ENCODE data around the gene CCDC157.
A peak's percentile ranks its signal among the peaks of the same experiment; 100 is the strongest.
"Not testable (repeated sequence)": the region's sequence is repeated elsewhere in the genome, so short reads cannot be mapped to it uniquely, and the experiment has no call there.

CCDC157 gene

GRCh38 chr22:30392661-30393321 is 36.0 kb downstream of the CCDC157 start:
- no peak for DNase-seq

GRCh38 chr22:30393322-30393680 is 36.5 kb downstream of the CCDC157 start:
- DNase-seq = no peak

GRCh38 chr22:30393885-30394284 is 37.1 kb downstream of the CCDC157 start:
- DNase-seq = no peak

DNA sequence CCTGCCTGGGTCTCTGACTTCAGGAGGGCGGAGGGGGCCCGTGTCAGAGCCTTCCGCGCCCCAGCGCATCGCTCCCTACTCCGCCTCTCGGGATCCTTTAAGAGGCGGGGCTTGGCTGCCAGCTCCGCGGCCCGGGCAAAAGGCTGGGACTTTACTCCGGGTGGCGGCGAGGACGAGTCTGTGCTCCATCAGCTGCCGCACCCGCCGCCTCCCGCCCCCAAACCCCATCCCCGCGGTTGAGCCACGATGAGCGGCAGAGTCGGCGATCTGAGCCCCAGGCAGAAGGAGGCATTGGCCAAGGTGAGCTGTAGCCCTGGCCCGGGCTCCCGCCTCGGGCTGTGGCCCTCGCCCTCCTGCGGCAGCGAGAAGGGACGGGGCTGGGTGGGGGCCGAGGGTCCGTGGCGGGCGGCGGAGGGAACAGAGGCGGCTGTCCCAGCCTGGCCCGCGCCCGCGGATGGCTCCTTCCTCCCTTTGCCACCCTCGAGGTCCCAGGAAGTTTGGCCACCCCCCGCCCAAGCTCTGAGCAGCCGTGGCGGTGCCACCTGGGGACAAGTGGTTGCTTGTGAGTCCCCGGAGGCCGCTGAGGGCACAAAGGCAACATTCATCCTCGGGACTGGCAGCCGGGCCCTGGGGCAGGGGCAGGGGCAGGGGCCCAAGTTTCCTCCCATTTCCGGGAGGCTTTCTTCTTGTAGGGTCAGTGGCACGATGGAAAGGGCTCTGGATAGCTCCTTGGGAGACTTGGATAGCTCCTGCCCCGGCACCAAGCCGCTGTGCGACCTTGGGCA is 40.3 kb downstream of the CCDC157 start, which contains the start of gene SEC14L2:
TSS of gene SEC14L2 (plus strand) at position 148 of the 785 bp plus-strand sequence. CDS start at position 247, 99 bp downstream.
- peak in 2 of 4 experiments; percentile 9 to 11 for DNase-seq

DNA sequence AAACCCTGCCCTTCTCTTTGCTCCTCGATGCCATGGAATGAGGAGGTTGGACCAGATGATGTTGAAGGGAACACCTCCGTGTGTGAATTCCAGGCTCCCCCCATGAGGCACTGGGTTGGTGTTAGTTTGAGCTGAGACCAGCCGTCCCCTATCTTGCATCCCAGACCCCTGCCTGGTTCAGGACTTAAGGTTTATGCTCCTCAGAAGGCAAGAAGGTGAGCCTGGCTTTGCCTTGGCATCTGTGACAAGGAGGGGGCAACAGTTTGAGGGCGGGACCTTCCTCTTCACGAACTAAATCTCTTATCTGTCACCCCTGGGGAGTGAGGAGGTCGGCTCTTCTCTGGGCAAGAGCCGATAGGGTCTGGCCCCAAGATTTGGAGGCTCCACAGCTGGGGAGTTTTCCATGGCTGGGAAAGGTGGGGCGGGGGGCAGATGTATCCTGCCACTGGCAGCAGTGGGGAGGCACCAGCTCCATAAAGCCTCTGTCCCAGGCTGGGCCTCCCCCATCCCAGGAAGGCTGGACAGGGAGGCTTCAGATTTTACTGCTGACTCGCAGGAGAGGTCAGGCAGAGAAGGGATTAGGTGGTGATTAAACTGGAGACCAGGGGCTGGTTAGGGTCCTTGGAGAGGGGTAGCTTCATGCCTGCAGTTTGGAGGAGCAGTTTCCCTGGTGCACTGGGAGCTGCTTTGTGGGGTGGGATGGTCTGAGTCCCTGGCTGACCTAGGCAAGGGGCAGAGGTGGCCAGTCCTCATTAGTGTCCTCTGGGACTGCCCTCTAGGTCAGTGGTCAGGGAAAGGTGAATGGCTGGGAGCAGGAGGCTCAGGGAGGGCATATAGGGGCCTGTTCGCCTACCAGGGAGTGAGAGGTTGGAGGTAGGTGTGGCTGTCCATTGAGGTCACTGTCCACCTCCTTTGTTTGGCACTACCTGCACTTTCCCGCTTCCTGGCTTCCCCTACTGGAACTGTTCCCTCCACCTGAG is 41.1 kb downstream of the CCDC157 start:
- DNase-seq = no peak

DNA sequence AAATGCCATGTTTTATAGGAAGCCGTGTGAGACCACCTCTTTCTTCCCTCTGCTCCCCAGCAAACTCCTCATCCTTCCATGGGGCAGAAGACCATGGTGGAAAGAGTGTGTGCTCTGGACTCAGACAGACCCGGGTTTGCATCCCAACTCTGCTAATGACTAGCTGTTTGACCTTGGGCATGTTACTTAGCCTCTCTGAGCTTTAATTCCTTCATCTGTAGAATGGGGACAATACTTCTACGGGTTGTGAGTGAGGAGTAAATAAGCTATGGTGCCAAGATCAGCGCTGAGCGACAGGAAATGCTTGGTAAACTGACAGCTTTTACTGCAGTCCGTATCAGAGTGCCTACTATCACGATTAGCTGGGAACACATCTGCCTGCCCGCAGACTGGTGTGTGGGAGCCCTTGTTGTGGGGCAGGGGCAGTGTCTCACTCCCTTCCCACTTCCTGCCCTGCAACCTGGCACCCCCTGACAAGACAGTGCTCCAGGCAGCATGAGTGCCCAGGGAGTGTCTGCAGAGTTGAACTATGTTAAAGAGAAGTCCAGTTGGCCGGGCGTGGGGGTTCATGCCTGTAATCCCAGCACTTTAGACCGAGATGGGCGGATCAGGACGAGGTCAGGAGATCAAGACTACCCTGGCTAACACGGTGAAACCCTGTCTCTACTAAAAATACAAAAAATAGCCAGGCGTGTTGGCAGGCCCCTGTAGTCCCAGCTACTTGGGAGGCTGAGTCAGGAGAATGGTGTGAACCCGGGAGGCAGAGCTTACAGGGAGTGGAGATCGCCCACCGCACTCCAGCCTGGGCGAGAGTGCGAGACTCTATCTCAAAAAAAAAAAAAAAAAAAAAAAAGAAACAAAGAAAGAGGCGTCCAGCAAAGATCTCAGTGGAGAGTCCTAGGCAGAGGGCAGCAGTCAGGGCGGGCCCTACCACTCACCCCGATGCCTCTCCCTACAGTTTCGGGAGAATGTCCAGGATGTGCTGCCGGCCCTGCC is 42.2 kb downstream of the CCDC157 start:
- no peak for DNase-seq

- DNase-seq = no peak
These were observed 42.9 kb downstream of the CCDC157 start for GRCh38 chr22:30399718-30400117.

- DNase-seq = no peak
These were observed 43.4 kb downstream of the CCDC157 start for GRCh38 chr22:30400159-30400558.

DNA sequence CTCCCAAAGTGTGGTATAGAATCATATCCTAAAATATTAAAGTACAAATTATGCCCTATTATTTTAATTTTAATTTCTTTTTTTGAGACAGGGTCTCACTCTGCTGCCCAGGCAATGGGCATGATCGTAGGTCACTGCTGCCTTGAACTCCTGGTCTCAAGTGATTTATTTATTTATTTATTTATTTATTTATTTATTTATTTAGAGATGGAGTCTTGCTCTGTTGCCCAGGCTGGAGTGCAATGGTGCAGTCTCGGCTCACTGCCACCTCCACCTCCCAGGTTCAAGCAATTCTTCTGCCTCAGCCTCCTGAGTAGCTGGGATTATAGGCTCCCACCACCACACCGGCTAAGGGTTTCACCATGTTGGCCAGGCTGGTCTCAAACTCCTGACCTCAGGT is 44.2 kb downstream of the CCDC157 start:
- not testable (repeated sequence) for DNase-seq

GRCh38 chr22:30402028-30402765 is 45.4 kb downstream of the CCDC157 start:
- no peak for DNase-seq

- DNase-seq = not testable (repeated sequence)
These were observed 45.9 kb downstream of the CCDC157 start for GRCh38 chr22:30402766-30403104.

DNA sequence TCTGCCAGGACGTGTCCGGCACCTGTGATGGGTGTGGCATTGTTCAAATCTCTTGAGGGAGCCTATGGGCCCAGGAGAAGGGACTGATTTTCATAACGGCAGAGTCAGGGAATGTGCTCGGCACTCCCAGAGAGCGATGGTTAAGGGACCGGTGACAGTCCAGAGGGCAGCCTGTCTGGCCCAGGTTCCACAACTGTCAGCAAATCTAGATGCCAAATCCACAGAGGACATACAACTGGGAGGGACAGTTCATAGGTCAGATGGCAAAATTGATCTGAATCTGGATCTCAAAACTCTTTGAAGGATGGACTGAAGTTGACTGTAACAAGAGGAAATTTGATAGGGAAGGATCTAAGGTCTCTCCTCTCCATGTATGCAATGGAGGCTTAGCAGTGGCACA is 47.5 kb downstream of the CCDC157 start:
- no peak for DNase-seq

GRCh38 chr22:30405731-30406130 is 48.9 kb downstream of the CCDC157 start:
- DNase-seq = no peak

DNA sequence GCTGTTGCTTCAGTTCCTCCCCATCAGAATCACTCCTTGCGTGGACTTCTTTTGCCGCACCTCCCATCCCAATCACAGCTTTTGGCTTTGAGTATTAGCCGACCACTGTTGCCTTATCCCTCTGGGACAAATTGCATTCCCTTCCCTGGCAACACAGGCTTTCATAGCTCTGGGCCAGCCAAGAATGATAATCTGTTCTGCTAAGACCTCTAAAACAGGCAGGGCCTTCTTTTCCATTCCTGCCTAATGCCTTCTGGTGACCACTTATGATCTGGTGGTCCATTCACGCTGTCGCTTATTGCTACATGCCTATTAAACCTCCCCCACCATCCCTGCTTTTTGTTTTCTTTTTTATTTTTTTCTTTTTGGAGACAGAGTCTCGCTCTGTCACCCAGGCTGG is 49.6 kb downstream of the CCDC157 start:
- no peak for DNase-seq

DNA sequence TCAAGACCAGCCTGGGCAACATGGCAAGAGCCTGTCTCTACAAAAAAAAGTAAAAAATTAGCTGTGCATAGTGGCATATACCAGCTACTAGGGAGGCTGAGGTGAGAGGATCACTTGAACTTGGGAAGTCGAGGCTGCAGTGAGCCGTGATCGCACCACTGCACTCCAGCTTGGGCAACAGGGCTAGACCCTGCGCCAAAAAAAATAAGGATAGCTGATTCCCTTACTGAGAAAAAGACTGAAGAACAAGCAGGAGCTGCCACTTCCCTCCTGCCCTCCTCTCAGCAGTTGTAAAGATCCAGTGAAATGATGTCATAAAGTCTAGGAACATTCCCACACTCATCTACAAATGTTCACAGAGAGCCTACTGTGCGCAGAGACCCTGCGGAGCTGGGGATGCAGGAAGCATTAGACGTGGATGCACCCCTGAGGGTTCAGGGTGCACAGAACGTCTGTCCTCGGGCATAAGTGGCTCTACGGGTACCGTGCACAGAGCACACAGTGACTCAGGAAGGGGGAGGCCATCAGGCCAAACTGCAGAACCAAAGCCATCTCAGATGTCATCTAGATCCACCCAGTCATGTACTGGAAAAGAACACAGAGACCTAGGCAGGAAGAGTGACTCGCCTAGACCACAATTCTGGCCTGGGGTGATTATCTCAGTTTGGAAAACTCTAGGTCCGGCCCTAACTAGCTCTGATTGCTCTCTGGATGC is 51.7 kb downstream of the CCDC157 start:
- no peak for DNase-seq

DNA sequence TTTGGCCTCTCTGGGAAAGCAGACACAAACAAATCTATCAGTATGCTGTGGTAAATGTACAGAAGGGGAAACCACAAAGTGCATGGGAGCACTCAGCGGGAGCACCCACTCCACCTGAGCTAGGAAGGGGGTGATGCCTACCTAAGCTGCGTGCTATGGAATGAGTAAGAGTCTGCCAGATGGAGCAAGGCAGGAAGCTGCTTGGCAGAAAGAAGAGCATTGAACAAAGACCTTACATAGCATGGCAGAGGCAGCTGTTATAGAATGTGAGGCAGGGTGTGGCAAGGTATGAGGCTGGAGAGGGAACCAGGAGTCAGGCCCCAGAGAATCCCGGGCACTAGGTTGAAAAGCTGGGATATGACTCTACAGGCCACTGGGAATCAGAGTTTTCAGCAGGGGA is 55.0 kb downstream of the CCDC157 start:
- no peak for DNase-seq

DNA sequence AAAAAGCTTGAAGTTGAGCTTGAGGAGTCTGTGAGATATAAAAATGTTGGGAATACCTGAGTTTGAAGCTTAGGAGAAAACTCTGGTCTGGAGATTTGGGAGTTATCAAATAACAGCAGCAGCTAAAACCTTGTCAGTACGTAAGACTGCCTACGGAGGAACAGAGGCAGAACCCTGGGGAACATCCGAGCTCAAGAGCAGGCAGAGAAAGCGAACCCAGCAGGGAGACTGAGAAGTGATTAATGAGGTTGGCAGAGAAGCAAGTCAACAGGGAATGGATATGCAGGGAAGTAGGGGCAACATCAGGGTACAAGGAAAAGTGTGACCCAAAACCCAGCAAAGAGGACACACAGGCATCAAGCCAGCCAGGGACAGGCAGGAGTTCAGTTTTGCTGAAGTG is 56.2 kb downstream of the CCDC157 start:
- DNase-seq = no peak

DNA sequence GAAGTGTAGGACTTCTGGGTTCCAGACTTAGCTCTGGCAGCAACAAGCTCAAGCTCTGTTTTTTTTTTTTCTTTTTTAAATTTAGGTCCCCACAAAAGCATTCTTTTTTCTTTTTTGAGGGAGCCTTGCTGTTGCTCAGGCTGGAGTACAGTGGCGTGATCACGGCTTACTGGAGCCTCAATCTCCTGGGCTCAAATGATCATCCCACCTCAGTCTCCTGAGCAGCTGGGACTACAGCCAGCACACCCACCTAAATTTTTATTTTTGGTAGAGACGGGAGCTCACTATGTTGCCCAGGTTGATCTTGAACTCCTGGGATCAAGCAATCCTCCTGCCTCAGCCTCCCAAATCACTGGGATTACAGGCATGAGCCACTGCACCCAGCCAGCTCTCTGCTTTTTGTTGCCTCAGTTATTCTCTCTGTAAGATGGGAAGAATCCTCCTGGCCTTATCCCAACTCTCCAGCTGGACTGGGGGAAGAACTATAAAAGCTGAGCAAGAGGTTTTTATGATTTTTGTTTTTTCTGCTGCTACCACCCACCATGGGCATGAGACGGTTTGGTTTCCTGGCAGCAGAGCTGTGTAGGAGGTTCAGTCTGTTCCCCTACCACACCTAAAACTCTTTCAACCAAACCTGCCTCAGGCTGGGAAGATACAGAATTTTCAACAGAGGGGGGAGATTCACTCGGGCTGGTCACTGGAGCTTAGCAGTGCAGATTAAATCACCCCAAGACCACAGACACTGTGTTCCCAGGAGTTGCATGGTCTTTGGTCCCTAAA is 57.1 kb downstream of the CCDC157 start:
- DNase-seq = no peak

GRCh38 chr22:30414525-30415047 is 57.8 kb downstream of the CCDC157 start:
- DNase-seq = no peak

DNA sequence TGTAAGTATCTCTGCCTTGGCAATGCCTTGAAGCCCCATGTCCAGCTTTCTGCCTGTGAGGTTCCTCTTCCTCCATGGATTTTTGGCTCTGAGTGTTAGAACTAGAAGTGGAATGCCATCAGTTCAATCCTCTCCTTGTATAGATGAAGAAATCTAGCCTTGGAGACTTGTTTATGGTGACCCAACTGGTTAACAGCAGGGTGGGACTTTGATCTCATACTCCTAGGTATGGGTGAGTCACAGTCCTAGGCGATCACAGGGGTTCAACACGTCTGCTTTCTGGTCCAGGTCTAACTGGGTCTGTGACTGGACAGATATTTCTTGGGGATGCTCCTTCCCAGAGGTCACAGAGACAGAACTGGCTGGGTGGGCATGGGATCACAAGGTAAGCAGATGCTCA is 59.6 kb downstream of the CCDC157 start:
- no peak for DNase-seq

All from activated CD4-positive, CD25-positive, alpha-beta regulatory T cell (primary cell).